Astrocyte of the spinal cord (primary cell): ENCODE measurements around the gene PLXNA1.

ENCODE experiments used
- DNase-seq: peaks from one replicate; pipeline ENCODE4 v3.0.0; 2011; ENCODE audit warnings: low read depth, low spot score
- H3K4me3 ChIP-seq: 2 replicates; pipeline ENCODE4 v1.5.1; 2011; ENCODE audit warnings: low read depth, mild to moderate bottlenecking, low read length, moderate library complexity
- CTCF ChIP-seq: IDR thresholded peaks from 2 replicates; pipeline ENCODE4 v1.5.1; 2012; ENCODE audit warnings: low read depth, mild to moderate bottlenecking, low read length, inconsistent platforms
- in situ Hi-C: cut with HindIII; loops from 2 replicates; pipeline ENCODE4 v1.10.0; 2017; ENCODE audit warnings: low sequenced_read_pairs

The PLXNA1 gene

GRCh38 chr3:126952261-126952982, 30.5 kb upstream of the PLXNA1 start:
- TF ChIP-seq CTCF, result no peak
- DNase-seq, result no peak
- H3K4me3 ChIP-seq, result no peak overlapping the region
- in situ Hi-C loops, result no loop called here

GRCh38 chr3:126952983-126953660, 29.8 kb upstream of the PLXNA1 start:
- in situ Hi-C loops, result no loop called here
- no peak for DNase-seq
- no peak overlapping the region for H3K4me3 ChIP-seq
- TF ChIP-seq CTCF, result no peak

DNA sequence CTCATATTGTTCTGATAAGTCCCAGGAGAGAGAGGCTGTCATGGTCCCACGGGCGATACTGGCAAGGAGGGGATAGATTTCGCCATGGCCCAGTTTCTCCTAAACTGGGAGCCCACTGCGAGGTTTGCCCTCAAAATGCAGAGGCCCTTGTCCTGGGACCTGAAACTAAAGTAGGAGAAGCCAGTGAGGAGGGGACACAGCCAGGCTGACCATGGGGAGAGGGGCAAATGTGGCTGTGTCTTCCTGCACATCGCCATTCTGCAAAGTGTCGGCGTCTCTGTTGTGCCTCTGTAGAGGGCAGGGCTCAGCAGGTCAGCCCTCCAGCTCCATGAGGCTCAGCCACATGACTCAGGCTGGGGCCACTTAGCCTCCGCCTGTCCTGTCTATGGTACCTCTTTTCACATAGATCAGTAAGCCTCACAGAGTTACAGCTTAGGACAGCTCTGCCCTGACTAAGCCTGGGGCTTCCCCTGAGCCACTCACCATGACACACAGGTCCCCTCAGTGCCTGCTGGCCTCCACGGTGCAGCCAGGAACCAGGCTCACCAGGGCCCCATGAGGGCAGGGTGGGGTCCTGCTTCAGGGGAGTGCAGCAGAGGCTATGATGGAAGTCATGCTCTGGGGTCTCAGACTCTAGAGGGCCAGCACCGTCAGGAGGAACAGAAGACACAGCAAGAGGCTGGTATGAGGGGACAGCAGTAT, 28.6 kb upstream of the PLXNA1 start:
- H3K4me3 ChIP-seq, result no peak overlapping the region
- no peak for DNase-seq
- in situ Hi-C loops, result no loop called here
- TF ChIP-seq CTCF, result no peak

GRCh38 chr3:126955004-126955790, 27.7 kb upstream of the PLXNA1 start:
- DNase-seq, result no peak
- no peak overlapping the region for H3K4me3 ChIP-seq
- TF ChIP-seq CTCF, result no peak
- in situ Hi-C loops, result no loop called here

DNA sequence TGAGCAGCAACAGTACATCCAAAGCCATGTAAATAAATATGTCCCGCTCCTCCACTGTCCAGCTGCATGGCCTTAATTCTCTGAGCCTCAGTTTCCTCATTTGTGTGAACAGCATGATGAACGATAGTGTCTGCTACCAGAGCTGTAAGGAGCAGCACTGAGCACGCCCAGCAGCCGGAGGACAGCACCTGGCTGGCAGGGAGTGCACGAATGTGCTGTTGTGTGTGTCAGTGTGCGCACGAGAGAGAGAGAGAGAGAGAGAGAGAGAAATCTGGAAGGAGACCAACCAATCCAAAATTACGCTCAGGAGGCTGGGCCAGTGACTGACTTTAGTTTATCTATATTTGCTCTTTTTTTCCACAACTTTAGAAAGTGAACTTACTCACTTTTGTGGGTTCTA, 26.6 kb upstream of the PLXNA1 start:
- in situ Hi-C loops, result no loop called here
- no peak overlapping the region for H3K4me3 ChIP-seq
- DNase-seq, result no peak
- TF ChIP-seq CTCF, result no peak
